Natural killer cell (primary cell): ENCODE data around the gene GIGYF1. TPM values are rescaled to one million over a fixed set of nuclear protein-coding genes. Genes with fewer than 3 reads are reported as not detected.
A peak's percentile ranks its signal among the peaks of the same experiment; 100 is the strongest.

Source experiments
- ATAC-seq, 3 donors: fragments of 150-1000 bp in 2 of 3; fragments of 200-7000 bp in 1 of 3; cut with Tn5 transposase; 1 replicate in 1 of 3; 2 replicates in 2 of 3; pipeline ENCODE4 v1.10.0; 2021; ENCODE audit warnings: mild to moderate bottlenecking in 2 of 3, moderate library complexity in 2 of 3
- DNase-seq, 2 donors: peaks; one replicate each; pipeline versions ENCODE4 v3.0.0 to v3.0.0-alpha.2; 2013 to 2021; ENCODE audit warnings: mixed read lengths in 1 of 2
- H3K27ac ChIP-seq: one replicate; pipeline ENCODE4 v1.5.1; 2013; ENCODE audit warnings: mild to moderate bottlenecking, low read length
- H3K27me3 ChIP-seq: one replicate; pipeline ENCODE4 v1.6.1; 2013; ENCODE audit warnings: low read length; ENCODE audit not compliant: control insufficient read depth, insufficient read depth
- H3K36me3 ChIP-seq: one replicate; pipeline ENCODE4 v1.6.1; 2013; ENCODE audit warnings: low read length; ENCODE audit not compliant: control insufficient read depth, insufficient read depth
- H3K4me1 ChIP-seq: one replicate; pipeline ENCODE4 v1.6.1; 2013; ENCODE audit warnings: low read length; ENCODE audit not compliant: control insufficient read depth, insufficient read depth
- H3K4me3 ChIP-seq: one replicate; pipeline ENCODE4 v1.5.1; 2013; ENCODE audit warnings: low read length
- H3K9me3 ChIP-seq: one replicate; pipeline ENCODE4 v1.6.1; 2013; ENCODE audit warnings: low read length; ENCODE audit not compliant: control insufficient read depth, insufficient read depth
- H3K27ac Mint-ChIP-seq, 2 donors: one replicate each; pipeline ENCODE4 v1.8.0; 2022; ENCODE audit warnings: mild to moderate bottlenecking in 2 of 2, mixed read lengths in 2 of 2, moderate library complexity in 1 of 2
- H3K27me3 Mint-ChIP-seq, 2 donors: one replicate each; pipeline ENCODE4 v1.8.0; 2022; ENCODE audit warnings: low read depth in 2 of 2, mixed read lengths in 2 of 2
- H3K36me3 Mint-ChIP-seq: one replicate; pipeline ENCODE4 v1.8.0; 2022; ENCODE audit warnings: mixed read lengths
- H3K4me1 Mint-ChIP-seq, 2 donors: one replicate each; pipeline ENCODE4 v1.8.0; 2022; ENCODE audit warnings: mixed read lengths in 2 of 2
- H3K4me3 Mint-ChIP-seq: one replicate; pipeline ENCODE4 v1.8.0; 2022; ENCODE audit warnings: mild to moderate bottlenecking, moderate library complexity, mixed read lengths
- H3K9me3 Mint-ChIP-seq, 2 donors: one replicate each; pipeline ENCODE4 v1.8.0; 2022; ENCODE audit warnings: mixed read lengths in 2 of 2
- CTCF ChIP-seq: fragments of 200-600 bp; IDR thresholded peaks from one replicate; pipeline ENCODE4 v1.8.0; 2022; ENCODE audit warnings: antibody characterized with exemption
- WGBS: methylation state at CpG from one replicate; pipeline ENCODE4 v1.1.7; 2013; ENCODE audit warnings: missing lambda C conversion rate; ENCODE audit not compliant: insufficient coverage; 5-methylcytosine and 5-hydroxymethylcytosine counted together
- intact Hi-C: fragments of 100-400 bp; cut with micrococcal nuclease; formaldehyde crosslinking; loops from one replicate; pipeline ENCODE4 v1.14.2; 2022
- total RNA-seq, 4 donors: library from RNA; stranded (reverse); fragments of 120-200 nt in 1 of 4; gene quantifications; one replicate each; pipeline versions ENCODE4 v1.2.3 to v1.2.4, GENCODE V29; 2013 to 2022

Gene GIGYF1
- total RNA-seq, 3 donors from 2014 or later (not counting 1 experiment from before 2014, with no cell fraction given): 92.0 to 102 (median 101) TPM

- Mint-ChIP-seq H3K4me1 (peaks cover 0 to 43% of the 10 kb centered on the region in 2 donors), H3K27ac (peak overlapping the region; percentile 29 to 56), H3K27me3 (no peaks in the 10 kb centered on the region), H3K36me3 (no peaks in the 10 kb centered on the region), H3K9me3 (no peaks in the 10 kb centered on the region), H3K4me3 (no peak overlapping the region)
- peaks cover 65% of the 10 kb centered on the region for H3K36me3 ChIP-seq
- H3K4me3 ChIP-seq: no peak overlapping the region
- DNase-seq (no peak), ATAC-seq (no peak)
- 88% methylated on average over 12 of the region's 13 CpGs for WGBS
- no peak overlapping the region for H3K27ac ChIP-seq
- peaks cover 32% of the 10 kb centered on the region for H3K4me1 ChIP-seq
- H3K27me3 ChIP-seq: no peaks in the 10 kb centered on the region
- H3K9me3 ChIP-seq: no peaks in the 10 kb centered on the region
- no peak for TF ChIP-seq CTCF
- intact Hi-C loops: loop anchor here (10.0 kb wide), 1 partner anchor 575 kb away; the partner anchor contains the start of genes AP4M1 and MCM7
Observed at GRCh38 chr7:100679129-100679926, 14.7 kb downstream of the GIGYF1 start.

GRCh38 chr7:100678291-100678984 lies 15.6 kb downstream of the GIGYF1 start:
- WGBS: 86% methylated on average over 34 of the region's 35 CpGs
- intact Hi-C loops: loop anchor here (10.0 kb wide), 1 partner anchor 574 kb away; the partner anchor contains the start of genes AP4M1 and MCM7
- H3K36me3 ChIP-seq: peaks cover 57% of the 10 kb centered on the region
- DNase-seq (no peak), ATAC-seq (no peak)
- TF ChIP-seq CTCF: no peak
- Mint-ChIP-seq H3K27me3 (no peaks in the 10 kb centered on the region), H3K9me3 (no peaks in the 10 kb centered on the region), H3K36me3 (no peaks in the 10 kb centered on the region), H3K4me3 (no peak overlapping the region), H3K4me1 (peaks cover 0 to 48% of the 10 kb centered on the region in 2 donors), H3K27ac (peak overlapping the region; percentile 72 to 97)
- H3K27me3 ChIP-seq: no peaks in the 10 kb centered on the region
- H3K9me3 ChIP-seq: no peaks in the 10 kb centered on the region
- peaks cover 32% of the 10 kb centered on the region for H3K4me1 ChIP-seq
- no peak overlapping the region for H3K4me3 ChIP-seq
- H3K27ac ChIP-seq: no peak overlapping the region

DNA sequence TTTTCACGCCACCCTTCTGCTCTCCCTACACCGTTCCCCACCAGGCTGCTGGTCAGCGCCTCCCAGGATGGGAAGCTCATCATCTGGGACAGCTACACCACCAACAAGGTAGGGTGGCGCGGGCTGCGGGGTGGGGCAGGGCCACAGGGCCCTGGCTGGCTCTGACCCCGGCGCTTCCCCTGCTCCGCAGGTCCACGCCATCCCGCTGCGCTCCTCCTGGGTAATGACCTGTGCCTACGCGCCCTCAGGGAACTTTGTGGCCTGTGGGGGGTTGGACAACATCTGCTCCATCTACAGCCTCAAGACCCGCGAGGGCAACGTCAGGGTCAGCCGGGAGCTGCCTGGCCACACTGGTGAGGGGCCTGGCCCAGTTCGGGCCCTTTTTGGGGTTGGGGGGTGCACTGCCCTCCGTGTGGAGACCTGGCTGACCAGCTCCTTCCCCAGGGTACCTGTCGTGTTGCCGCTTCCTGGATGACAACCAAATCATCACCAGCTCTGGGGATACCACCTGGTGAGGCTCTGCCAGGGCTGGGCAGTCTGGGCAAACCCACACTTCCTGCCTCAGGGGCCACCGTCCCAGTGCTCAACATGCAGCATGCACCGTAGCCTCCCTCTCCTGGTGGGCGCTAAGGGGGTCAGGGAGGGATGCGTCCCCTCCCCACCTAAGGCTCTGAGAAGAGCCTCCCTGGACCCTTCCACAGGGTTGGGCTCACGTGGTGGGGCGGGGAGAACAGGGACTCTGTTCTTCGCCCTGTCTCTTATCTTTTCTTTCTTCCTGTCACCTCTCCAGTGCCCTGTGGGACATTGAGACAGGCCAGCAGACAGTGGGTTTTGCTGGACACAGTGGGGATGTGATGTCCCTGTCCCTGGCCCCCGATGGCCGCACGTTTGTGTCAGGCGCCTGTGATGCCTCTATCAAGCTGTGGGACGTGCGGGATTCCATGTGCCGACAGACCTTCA lies 16.5 kb downstream of the GIGYF1 start:
- DNase-seq: no peak
- peak overlapping the region; percentile 28 for H3K27ac ChIP-seq
- H3K27ac Mint-ChIP-seq: peak overlapping the region; percentile 72 to 97

More for the DNA sequence above, 16.5 kb downstream of the GIGYF1 start:
- Histone ChIP-seq H3K4me1 (peaks cover 41% of the 10 kb centered on the region), H3K4me3 (no peak overlapping the region), H3K36me3 (peaks cover 50% of the 10 kb centered on the region), H3K9me3 (no peaks in the 10 kb centered on the region), H3K27me3 (no peaks in the 10 kb centered on the region)
- Mint-ChIP-seq H3K4me3 (peak overlapping the region; percentile 53), H3K4me1 (peaks cover 0 to 53% of the 10 kb centered on the region in 2 donors), H3K36me3 (no peaks in the 10 kb centered on the region), H3K9me3 (no peaks in the 10 kb centered on the region), H3K27me3 (no peaks in the 10 kb centered on the region)
- TF ChIP-seq CTCF: no peak
- WGBS: 89% methylated on average over 35 of the region's 36 CpGs
- no peak for ATAC-seq
- intact Hi-C loops: loop anchor here (10.0 kb wide), 1 partner anchor 573 kb away; the partner anchor contains the start of genes AP4M1 and MCM7
